Stomach smooth muscle (tissue), 2 donors: ENCODE results near the gene MAST2.
A peak's percentile ranks its signal among the peaks of the same experiment; 100 is the strongest.

Source experiments
- H3K27ac ChIP-seq: one replicate; pipeline ENCODE4 v1.7.0; 2013; ENCODE audit warnings: mild to moderate bottlenecking, low read length, inconsistent platforms
- H3K27me3 ChIP-seq, 2 donors: one replicate each; pipeline ENCODE4 v1.7.0; 2013; ENCODE audit warnings: low read length in 2 of 2; ENCODE audit not compliant: insufficient read depth in 2 of 2, control insufficient read depth in 1 of 2
- H3K36me3 ChIP-seq, 2 donors: one replicate each; pipeline ENCODE4 v1.7.0; 2013; ENCODE audit warnings: low read length in 2 of 2; ENCODE audit not compliant: control insufficient read depth in 2 of 2, insufficient read depth in 2 of 2
- H3K4me1 ChIP-seq: one replicate; pipeline ENCODE4 v1.7.0; 2013; ENCODE audit warnings: low read length; ENCODE audit not compliant: control insufficient read depth, insufficient read depth
- H3K4me3 ChIP-seq, 2 donors: one replicate each; pipeline ENCODE4 v1.7.0; 2013; ENCODE audit warnings: low read length in 2 of 2
- H3K9ac ChIP-seq, 2 donors: one replicate each; pipeline ENCODE4 v1.7.0; 2013; ENCODE audit warnings: low read length in 2 of 2, mild to moderate bottlenecking in 1 of 2
- H3K9me3 ChIP-seq, 2 donors: one replicate each; pipeline ENCODE4 v1.7.0; 2013; ENCODE audit warnings: low read length in 2 of 2; ENCODE audit not compliant: control insufficient read depth in 2 of 2
- donor health status: healthy.
- donor health status: Pancreatic carcinoma.

The MAST2 gene

GRCh38 chr1:46020010-46020409 lies 216.6 kb downstream of the MAST2 start:
- Histone ChIP-seq H3K4me3 (no peak overlapping the region), H3K36me3 (peaks cover 17 to 20% of the 10 kb centered on the region in 2 donors), H3K4me1 (no peaks in the 10 kb centered on the region)

GRCh38 chr1:46021046-46021996 lies 217.9 kb downstream of the MAST2 start:
- no peak overlapping the region for H3K4me3 ChIP-seq
- no peaks in the 10 kb centered on the region for H3K9me3 ChIP-seq
- H3K4me1 ChIP-seq = no peaks in the 10 kb centered on the region
- no peak overlapping the region for H3K9ac ChIP-seq
- H3K36me3 ChIP-seq = peaks cover 17 to 23% of the 10 kb centered on the region in 2 donors
- H3K27me3 ChIP-seq = no peaks in the 10 kb centered on the region
- H3K27ac ChIP-seq = no peak overlapping the region

More at GRCh38 chr1:46020010-46020409, 216.6 kb downstream of the MAST2 start:
- Histone ChIP-seq H3K9ac (no peak overlapping the region), H3K9me3 (no peaks in the 10 kb centered on the region), H3K27ac (no peak overlapping the region), H3K27me3 (no peaks in the 10 kb centered on the region)

GRCh38 chr1:46026531-46026930 lies 223.1 kb downstream of the MAST2 start:
- Histone ChIP-seq H3K9ac (no peak overlapping the region), H3K27ac (no peak overlapping the region), H3K27me3 (no peaks in the 10 kb centered on the region), H3K4me3 (no peak overlapping the region), H3K4me1 (peaks cover 9% of the 10 kb centered on the region), H3K36me3 (peaks cover 28 to 51% of the 10 kb centered on the region in 2 donors), H3K9me3 (no peaks in the 10 kb centered on the region)

- H3K9me3 ChIP-seq = no peaks in the 10 kb centered on the region
- no peak overlapping the region for H3K4me3 ChIP-seq
- H3K27me3 ChIP-seq = no peaks in the 10 kb centered on the region
- H3K9ac ChIP-seq = no peak overlapping the region
- H3K36me3 ChIP-seq = peaks cover 26 to 49% of the 10 kb centered on the region in 2 donors
- H3K27ac ChIP-seq = no peak overlapping the region
- peaks cover 9% of the 10 kb centered on the region for H3K4me1 ChIP-seq
These were observed 224.6 kb downstream of the MAST2 start for GRCh38 chr1:46027788-46028573.

- peaks cover 9% of the 10 kb centered on the region for H3K4me1 ChIP-seq
- no peak overlapping the region for H3K4me3 ChIP-seq
- peaks cover 21 to 45% of the 10 kb centered on the region in 2 donors for H3K36me3 ChIP-seq
- no peak overlapping the region for H3K27ac ChIP-seq
- no peaks in the 10 kb centered on the region for H3K9me3 ChIP-seq
- no peaks in the 10 kb centered on the region for H3K27me3 ChIP-seq
- H3K9ac ChIP-seq = no peak overlapping the region
These were observed 226.9 kb downstream of the MAST2 start for GRCh38 chr1:46030074-46030870.

- H3K27me3 ChIP-seq = no peaks in the 10 kb centered on the region
- H3K9me3 ChIP-seq = no peaks in the 10 kb centered on the region
- H3K4me1 ChIP-seq = peaks cover 9% of the 10 kb centered on the region
- H3K36me3 ChIP-seq = peaks cover 21 to 47% of the 10 kb centered on the region in 2 donors
- H3K4me3 ChIP-seq = no peak overlapping the region
- no peak overlapping the region for H3K27ac ChIP-seq
- no peak overlapping the region for H3K9ac ChIP-seq
These were observed 227.7 kb downstream of the MAST2 start for GRCh38 chr1:46030876-46031660.

GRCh38 chr1:46034601-46035516 lies 231.4 kb downstream of the MAST2 start:
- Histone ChIP-seq H3K9me3 (no peaks in the 10 kb centered on the region), H3K27me3 (no peaks in the 10 kb centered on the region), H3K36me3 (peaks cover 13 to 35% of the 10 kb centered on the region in 2 donors), H3K4me1 (no peaks in the 10 kb centered on the region), H3K4me3 (no peak overlapping the region), H3K27ac (no peak overlapping the region), H3K9ac (no peak overlapping the region)

GRCh38 chr1:46036894-46037839 lies 233.8 kb downstream of the MAST2 start:
- Histone ChIP-seq H3K27ac (no peak overlapping the region), H3K36me3 (peaks cover 3 to 14% of the 10 kb centered on the region in 2 donors), H3K27me3 (no peaks in the 10 kb centered on the region), H3K9me3 (no peaks in the 10 kb centered on the region), H3K9ac (peak overlapping the region in 1 of 2 donors; percentile 60), H3K4me1 (peaks cover 4% of the 10 kb centered on the region), H3K4me3 (no peak overlapping the region)
